ENCODE results near the gene SYDE2.
A peak's percentile ranks its signal among the peaks of the same experiment; 100 is the strongest.

Gene SYDE2

GRCh38 chr1:85109475-85109874, 91.3 kb downstream of the SYDE2 start:
- TF ChIP-seq CTCF (IDR thresholded peaks at IDR 0.05; ENCODE audit: insufficient read depth, missing control alignments), result peak; percentile 93
- FAIRE-seq (peak; percentile 21), DNase-seq (ENCODE audit: insufficient read length, low spot score) (peak; percentile 41)

Measured in D721Med (cell line).